Endothelial cell of umbilical vein (primary cell): ENCODE data around the gene CASK. TPM values are rescaled to one million over a fixed set of nuclear protein-coding genes. Genes with fewer than 3 reads are reported as not detected.

Source experiments
- BruUV-seq: library from RNA; stranded (reverse); fragments of 400-500 nt; replicated peaks from 2 replicates; lab custom pipeline; 2021; lab: Mats Ljungman, UMichigan
- CTCF ChIA-PET: fragments of 300-600, 350-600 bp; sonication (Branson Sonifier 250); formaldehyde crosslinking; loops from one replicate; lab custom pipeline; 2021; ENCODE audit warnings: antibody characterized with exemption, inconsistent platforms; lab: Charles Lee
- POLR2A ChIA-PET: fragments of 300-600, 350-600 bp; sonication (Branson Sonifier 250); formaldehyde crosslinking; loops from one replicate; lab custom pipeline; 2021; ENCODE audit warnings: antibody characterized with exemption, inconsistent platforms; lab: Charles Lee
- DNase-seq: peaks from one replicate; pipeline ENCODE4 v3.0.0-alpha.2; 2011; ENCODE audit warnings: low read depth, low spot score
- FAIRE-seq: peaks from 2 replicates; lab custom pipeline; 2011; peaks lifted over from hg19 to GRCh38; lab: Jason Lieb, UNC
- H2AFZ ChIP-seq: 2 replicates; pipeline ENCODE4 v1.6.0; 2012; ENCODE audit warnings: low read depth, low read length, control low read depth, inconsistent platforms
- H3K27ac ChIP-seq: 2 replicates; pipeline ENCODE4 v1.5.1; 2011; ENCODE audit warnings: low read depth, mild to moderate bottlenecking, control low read depth, low read length, moderate library complexity; ENCODE audit not compliant: insufficient read depth
- H3K27me3 ChIP-seq, 2 experiments: 2 replicates each; pipeline versions ENCODE4 v1.6.0 to v1.6.1; 2011; ENCODE audit warnings: low read length in 2 of 2, mixed read lengths in 1 of 2; ENCODE audit not compliant: control insufficient read depth in 2 of 2, insufficient read depth in 2 of 2
- H3K36me3 ChIP-seq, 2 experiments: 2 replicates in 1 of 2; 3 replicates in 1 of 2; pipeline ENCODE4 v1.5.1; 2011; ENCODE audit warnings: low read length in 2 of 2, mild to moderate bottlenecking in 1 of 2, moderate library complexity in 1 of 2; ENCODE audit not compliant: control insufficient read depth in 2 of 2, insufficient read depth in 2 of 2; ENCODE audit errors: extremely low read depth in 1 of 2
- H3K4me1 ChIP-seq: 3 replicates; pipeline ENCODE4 v1.5.1; 2011; ENCODE audit warnings: mild to moderate bottlenecking, low read length; ENCODE audit not compliant: control insufficient read depth, insufficient read depth; ENCODE audit errors: extremely low read depth
- H3K4me2 ChIP-seq: 2 replicates; pipeline ENCODE4 v1.6.1; 2011; ENCODE audit warnings: low read length, control low read depth, mixed read lengths; ENCODE audit not compliant: insufficient read depth
- H3K4me3 ChIP-seq, 3 experiments: fragments of 200-600 bp in 1 of 3; sonication (generic), shearing (Covaris generic) in 1 of 3; replicated peaks in 1 of 3; 2 replicates each; pipeline ENCODE4 v1.5.1; 2011 to 2016; ENCODE audit warnings: control low read depth in 3 of 3, low read length in 3 of 3, mild to moderate bottlenecking in 2 of 3, inconsistent platforms in 1 of 3, low read depth in 1 of 3, moderate library complexity in 1 of 3; ENCODE audit not compliant: insufficient read depth in 1 of 3
- H3K79me2 ChIP-seq: 2 replicates; pipeline ENCODE4 v1.6.0; 2012; ENCODE audit warnings: low read length, inconsistent platforms; ENCODE audit not compliant: control insufficient read depth, insufficient read depth
- H3K9ac ChIP-seq: replicated peaks from 2 replicates; pipeline ENCODE3; 2011; ENCODE audit warnings: low read length, control low read depth; ENCODE audit not compliant: insufficient read depth; ENCODE audit errors: extremely low read depth
- H3K9me1 ChIP-seq: replicated peaks from 3 replicates; pipeline ENCODE4 v1.6.0; 2011; ENCODE audit warnings: mild to moderate bottlenecking, low read length; ENCODE audit not compliant: control insufficient read depth, insufficient read depth; ENCODE audit errors: extremely low read depth
- H3K9me3 ChIP-seq: replicated peaks from 2 replicates; pipeline ENCODE4 v1.5.1; 2012; ENCODE audit warnings: low read length, inconsistent platforms; ENCODE audit not compliant: control insufficient read depth, insufficient read depth
- H4K20me1 ChIP-seq: replicated peaks from 2 replicates; pipeline ENCODE3; 2011; ENCODE audit warnings: mild to moderate bottlenecking, low read length; ENCODE audit not compliant: control insufficient read depth, insufficient read depth; ENCODE audit errors: extremely low read depth
- EZH2 ChIP-seq: IDR thresholded peaks from 2 replicates; pipeline ENCODE4 v1.6.1; 2012; ENCODE audit warnings: borderline replicate concordance, low read depth, mild to moderate bottlenecking, moderate library complexity, low read length, inconsistent platforms; ENCODE audit not compliant: severe bottlenecking
- FOS ChIP-seq: IDR thresholded peaks from 2 replicates; pipeline ENCODE4 v1.6.1; 2011; ENCODE audit warnings: mild to moderate bottlenecking, low read length, moderate library complexity, borderline replicate concordance; ENCODE audit not compliant: insufficient read depth
- GATA2 ChIP-seq: IDR thresholded peaks from 2 replicates; pipeline ENCODE4 v1.7.0; 2011; ENCODE audit warnings: low read depth, mild to moderate bottlenecking, moderate library complexity, mixed read lengths, low read length; ENCODE audit not compliant: insufficient read length, insufficient read depth
- JUN ChIP-seq: IDR thresholded peaks from 2 replicates; pipeline ENCODE4 v1.6.1; 2011; ENCODE audit warnings: borderline replicate concordance, low read depth; ENCODE audit not compliant: insufficient read length, insufficient read depth
- MYC ChIP-seq: IDR thresholded peaks from one replicate; pipeline ENCODE4 v1.6.1; 2011; ENCODE audit warnings: mild to moderate bottlenecking, low read depth, low read length
- POLR2A ChIP-seq: IDR thresholded peaks from 2 replicates; pipeline ENCODE4 v1.6.1; 2012; ENCODE audit warnings: low read depth, mild to moderate bottlenecking, control low read depth, low read length
- POLR2AphosphoS5 ChIP-seq: IDR thresholded peaks from 2 replicates; pipeline ENCODE4 v1.6.1; 2012; ENCODE audit warnings: low read depth, mild to moderate bottlenecking, control low read depth, low read length, moderate library complexity; ENCODE audit not compliant: insufficient read depth
- dilution Hi-C: fragments of 300-500 bp; cut with MboI; formaldehyde crosslinking; loops from one replicate; pipeline ENCODE4 v1.15.0; 2019; ENCODE audit warnings: low sequenced_read_pairs; ENCODE audit not compliant: extremely low pct_ligation_motif_present
- intact Hi-C: fragments of 100-400 bp; cut with micrococcal nuclease; formaldehyde crosslinking; loops from one replicate; pipeline ENCODE4 v1.10.0; 2022
- polyA plus RNA-seq, 4 experiments: library from polyadenylated mRNA; depleted of rRNA in 3 of 4; stranded (reverse) in 3 of 4; unstranded in 1 of 4; fragments of >200 nt; gene quantifications; 2 replicates each; pipeline versions ENCODE4 v1.2.1 to v1.2.3, GENCODE V29; 2011 to 2012; ENCODE audit warnings: missing spikeins in 1 of 4
- total RNA-seq: library from RNA; stranded (reverse); gene quantifications from 2 replicates; pipeline ENCODE4 v1.2.3, GENCODE V29; 2021
- TF ChIP-seq, protein P1 (sequence below), 2 donors: IDR thresholded peaks; 1 replicate in 1 of 2; 2 replicates in 1 of 2; pipeline ENCODE4 v1.5.1; 2011; ENCODE audit warnings: low read length in 2 of 2, mild to moderate bottlenecking in 2 of 2, moderate library complexity in 2 of 2, control low read depth in 1 of 2, inconsistent platforms in 1 of 2, low read depth in 1 of 2; ENCODE audit not compliant: insufficient read depth in 1 of 2; ENCODE audit errors: extremely low read depth in 1 of 2
- TF ChIP-seq, protein P2 (sequence below): IDR thresholded peaks from 2 replicates; pipeline ENCODE4 v1.6.1; 2011; ENCODE audit not compliant: insufficient read depth, insufficient read length

The CASK gene
- total and polyA plus RNA-seq, 2 donors (not counting 3 experiments of a cell fraction or from before 2014, with no cell fraction given), result 6.4 to 30.4 TPM

DNA sequence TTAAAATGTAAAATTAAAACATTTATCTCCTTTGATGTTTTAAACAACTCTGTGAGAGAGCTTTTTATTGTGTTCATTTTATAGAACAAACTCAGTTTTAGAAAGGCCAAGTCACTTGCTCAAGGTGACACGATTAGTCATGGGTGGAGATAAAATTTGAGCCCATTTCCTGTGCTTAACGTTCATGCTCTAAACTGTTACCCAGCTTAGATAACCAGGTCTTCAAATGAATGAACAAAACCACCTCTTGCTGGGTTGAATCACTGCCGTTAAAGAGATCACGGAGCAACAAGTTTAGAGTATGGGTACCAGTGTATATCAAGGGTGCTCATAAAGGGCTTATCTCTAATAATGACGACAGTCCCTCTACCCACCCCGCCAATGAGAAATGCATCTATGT, 10.2 kb upstream of the CASK start:
- no TSS peak for BruUV-seq
- no peaks in the 10 kb centered on the region for H3K79me2 ChIP-seq
- DNase-seq (no peak), FAIRE-seq (no peak)
- H2AFZ ChIP-seq, result no peak overlapping the region
- intact Hi-C loops (no loop called here), dilution Hi-C loops (no loop called here)
- ChIA-PET POLR2A (no interaction called here), CTCF (no interaction called here)
- TF ChIP-seq JUN (no peak), POLR2A (no peak), EZH2 (no peak), FOS (no peak), POLR2AphosphoS5 (no peak), MYC (no peak), GATA2 (no peak)
- TF ChIP-seq, protein P1, sequence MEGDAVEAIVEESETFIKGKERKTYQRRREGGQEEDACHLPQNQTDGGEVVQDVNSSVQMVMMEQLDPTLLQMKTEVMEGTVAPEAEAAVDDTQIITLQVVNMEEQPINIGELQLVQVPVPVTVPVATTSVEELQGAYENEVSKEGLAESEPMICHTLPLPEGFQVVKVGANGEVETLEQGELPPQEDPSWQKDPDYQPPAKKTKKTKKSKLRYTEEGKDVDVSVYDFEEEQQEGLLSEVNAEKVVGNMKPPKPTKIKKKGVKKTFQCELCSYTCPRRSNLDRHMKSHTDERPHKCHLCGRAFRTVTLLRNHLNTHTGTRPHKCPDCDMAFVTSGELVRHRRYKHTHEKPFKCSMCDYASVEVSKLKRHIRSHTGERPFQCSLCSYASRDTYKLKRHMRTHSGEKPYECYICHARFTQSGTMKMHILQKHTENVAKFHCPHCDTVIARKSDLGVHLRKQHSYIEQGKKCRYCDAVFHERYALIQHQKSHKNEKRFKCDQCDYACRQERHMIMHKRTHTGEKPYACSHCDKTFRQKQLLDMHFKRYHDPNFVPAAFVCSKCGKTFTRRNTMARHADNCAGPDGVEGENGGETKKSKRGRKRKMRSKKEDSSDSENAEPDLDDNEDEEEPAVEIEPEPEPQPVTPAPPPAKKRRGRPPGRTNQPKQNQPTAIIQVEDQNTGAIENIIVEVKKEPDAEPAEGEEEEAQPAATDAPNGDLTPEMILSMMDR (IDR thresholded peaks at IDR 0.05; ENCODE audit: extremely low read depth in 1 of 2, insufficient read depth in 1 of 2, low read depth in 1 of 2, low read length in 2 of 2), result no peak
- TF ChIP-seq, protein P2, sequence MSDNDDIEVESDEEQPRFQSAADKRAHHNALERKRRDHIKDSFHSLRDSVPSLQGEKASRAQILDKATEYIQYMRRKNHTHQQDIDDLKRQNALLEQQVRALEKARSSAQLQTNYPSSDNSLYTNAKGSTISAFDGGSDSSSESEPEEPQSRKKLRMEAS, result no peak
- H3K4me3 ChIP-seq, result no peak overlapping the region
- H3K4me1 ChIP-seq, result no peaks in the 10 kb centered on the region
- peaks cover 0 to 2% of the 10 kb centered on the region in 2 experiments for H3K27me3 ChIP-seq
- H3K36me3 ChIP-seq, result no peaks in the 10 kb centered on the region
- H3K9me1 ChIP-seq, result no peaks in the 10 kb centered on the region
- no peak overlapping the region for H3K9ac ChIP-seq
- no peaks in the 10 kb centered on the region for H4K20me1 ChIP-seq
- no peaks in the 10 kb centered on the region for H3K9me3 ChIP-seq
- H3K27ac ChIP-seq, result no peak overlapping the region
- no peak overlapping the region for H3K4me2 ChIP-seq
